H7 (cell line): ENCODE results near the gene PRSS8. TPM values are rescaled to one million over a fixed set of nuclear protein-coding genes. Genes with fewer than 3 reads are reported as not detected.

Experiments used
- DNase-seq: peaks from one replicate; pipeline ENCODE4 v3.0.0; 2012
- H3K27me3 ChIP-seq: 2 replicates; pipeline ENCODE4 v1.6.0; 2011; ENCODE audit warnings: mild to moderate bottlenecking, low read length; ENCODE audit not compliant: control insufficient read depth, insufficient read depth
- H3K36me3 ChIP-seq: replicated peaks from 2 replicates; pipeline ENCODE4 v1.5.1; 2011; ENCODE audit warnings: low read length; ENCODE audit not compliant: control insufficient read depth, insufficient read depth
- H3K4me3 ChIP-seq: 2 replicates; pipeline ENCODE4 v1.5.1; 2011; ENCODE audit warnings: low read depth, mild to moderate bottlenecking, control low read depth, low read length, moderate library complexity; ENCODE audit not compliant: insufficient read depth
- total RNA-seq: library from RNA; depleted of rRNA; stranded (reverse); fragments of >200 nt; shearing (Covaris generic); gene quantifications from 2 replicates; pipeline ENCODE4 v1.2.3, GENCODE V29; 2014

The PRSS8 gene
- total RNA-seq, 1 experiment from 2014 or later, result 57.1 TPM

DNA sequence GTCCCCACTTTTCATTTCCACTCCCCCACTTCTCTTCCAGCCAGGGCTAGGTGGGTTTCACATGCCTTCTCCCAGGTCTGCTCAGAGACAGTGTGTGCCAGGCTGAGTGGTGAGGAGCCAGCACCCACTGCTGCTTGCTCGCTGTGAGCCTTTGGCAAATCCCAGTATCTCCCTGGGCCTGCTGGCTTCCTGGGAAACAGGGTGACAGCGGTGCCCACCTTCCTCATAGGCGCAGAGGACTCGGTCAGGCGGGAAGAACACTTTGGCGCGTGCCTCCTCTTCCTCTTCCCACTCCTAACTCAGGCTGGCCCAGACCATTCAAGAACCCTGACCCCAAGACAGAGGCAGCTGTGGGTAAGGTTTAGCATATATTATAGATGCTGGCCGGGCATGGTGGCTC lies 46.3 kb downstream of the PRSS8 start:
- H3K27me3 ChIP-seq, result no peaks in the 10 kb centered on the region
- no peak for DNase-seq
- H3K36me3 ChIP-seq, result peaks cover 12% of the 10 kb centered on the region
- H3K4me3 ChIP-seq, result no peak overlapping the region

- Histone ChIP-seq H3K36me3 (peaks cover 12% of the 10 kb centered on the region), H3K4me3 (no peak within 1 kb of the TSS), H3K27me3 (no peaks in the 10 kb centered on the region)
- peak; percentile 30 for DNase-seq
Measured at GRCh38 chr16:31088459-31089183, 46.9 kb downstream of the PRSS8 start, which contains the start of gene PRSS53. Gene PRSS53, minus strand, starts transcription at chr16:31088943. Its CDS starts 134 bp downstream, at chr16:31088809.

GRCh38 chr16:31087971-31088370 lies 47.6 kb downstream of the PRSS8 start:
- DNase-seq, result no peak
- H3K4me3 ChIP-seq, result no peak overlapping the region
- no peaks in the 10 kb centered on the region for H3K27me3 ChIP-seq
- H3K36me3 ChIP-seq, result peaks cover 12% of the 10 kb centered on the region

DNA sequence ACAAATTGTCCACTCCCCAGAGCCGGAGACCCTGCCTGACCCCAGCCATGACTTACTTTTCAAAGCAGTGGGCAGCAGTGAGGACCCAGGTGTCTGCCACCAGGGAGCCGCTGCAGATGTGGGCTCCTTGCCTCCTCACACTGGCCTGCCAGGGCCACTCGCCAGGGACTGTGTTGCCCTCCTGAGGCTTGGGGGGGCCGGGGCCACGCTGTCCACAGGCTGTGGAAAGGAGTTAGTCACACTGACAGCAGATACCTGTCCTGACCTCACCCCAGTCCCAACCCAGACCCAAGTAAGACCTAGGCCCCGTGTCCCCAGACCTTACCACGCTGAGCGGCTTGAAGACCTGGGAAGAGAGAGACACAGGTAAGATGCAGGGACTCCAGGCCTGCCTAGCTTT lies 48.0 kb downstream of the PRSS8 start:
- DNase-seq, result no peak
- H3K4me3 ChIP-seq, result no peak overlapping the region
- peaks cover 12% of the 10 kb centered on the region for H3K36me3 ChIP-seq
- H3K27me3 ChIP-seq, result no peaks in the 10 kb centered on the region

GRCh38 chr16:31086629-31086906 lies 49.0 kb downstream of the PRSS8 start:
- H3K4me3 ChIP-seq, result no peak overlapping the region
- peaks cover 13% of the 10 kb centered on the region for H3K36me3 ChIP-seq
- H3K27me3 ChIP-seq, result no peaks in the 10 kb centered on the region
- DNase-seq, result no peak

DNA sequence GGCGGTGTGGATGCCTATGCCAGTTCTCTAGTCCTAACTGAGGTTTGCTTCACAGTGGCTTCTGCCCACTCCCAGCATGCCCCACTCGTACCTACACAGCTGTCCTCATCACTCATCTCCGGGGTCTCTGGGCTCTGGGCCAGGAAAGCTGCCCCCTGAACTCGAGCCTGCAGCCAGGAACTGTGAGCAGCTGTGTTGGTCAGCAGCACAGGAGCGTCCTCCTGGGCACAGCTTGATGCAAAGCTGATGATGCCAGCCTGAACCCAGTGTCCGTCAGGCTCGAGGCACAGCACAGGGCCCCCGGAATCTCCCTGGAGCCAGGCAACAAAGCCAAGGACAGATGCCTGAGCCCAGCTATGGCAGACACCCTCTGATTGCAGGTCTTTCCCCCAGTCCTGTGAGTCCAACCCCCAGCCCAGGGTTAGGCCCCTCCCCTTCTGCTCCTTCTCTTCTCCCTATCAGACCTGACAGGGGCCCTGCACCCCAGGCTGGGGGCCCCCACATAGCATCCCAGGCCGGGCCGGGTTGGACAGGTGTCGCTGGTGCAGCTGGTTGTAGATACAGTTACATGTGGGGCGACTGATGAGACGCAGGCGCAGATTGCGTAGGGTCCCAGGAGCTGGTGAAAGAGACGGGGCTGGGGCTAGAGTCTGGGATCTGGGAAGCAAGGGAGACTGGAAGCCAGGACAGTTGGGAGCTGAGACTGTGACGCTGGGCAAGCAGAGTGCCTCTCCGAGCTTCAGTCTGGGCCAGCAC lies 49.5 kb downstream of the PRSS8 start:
- DNase-seq, result no peak
- Histone ChIP-seq H3K36me3 (peaks cover 11% of the 10 kb centered on the region), H3K27me3 (no peaks in the 10 kb centered on the region), H3K4me3 (no peak overlapping the region)

GRCh38 chr16:31085411-31085810 lies 50.1 kb downstream of the PRSS8 start:
- DNase-seq, result no peak
- Histone ChIP-seq H3K36me3 (peaks cover 11% of the 10 kb centered on the region), H3K27me3 (no peaks in the 10 kb centered on the region), H3K4me3 (no peak overlapping the region)

DNA sequence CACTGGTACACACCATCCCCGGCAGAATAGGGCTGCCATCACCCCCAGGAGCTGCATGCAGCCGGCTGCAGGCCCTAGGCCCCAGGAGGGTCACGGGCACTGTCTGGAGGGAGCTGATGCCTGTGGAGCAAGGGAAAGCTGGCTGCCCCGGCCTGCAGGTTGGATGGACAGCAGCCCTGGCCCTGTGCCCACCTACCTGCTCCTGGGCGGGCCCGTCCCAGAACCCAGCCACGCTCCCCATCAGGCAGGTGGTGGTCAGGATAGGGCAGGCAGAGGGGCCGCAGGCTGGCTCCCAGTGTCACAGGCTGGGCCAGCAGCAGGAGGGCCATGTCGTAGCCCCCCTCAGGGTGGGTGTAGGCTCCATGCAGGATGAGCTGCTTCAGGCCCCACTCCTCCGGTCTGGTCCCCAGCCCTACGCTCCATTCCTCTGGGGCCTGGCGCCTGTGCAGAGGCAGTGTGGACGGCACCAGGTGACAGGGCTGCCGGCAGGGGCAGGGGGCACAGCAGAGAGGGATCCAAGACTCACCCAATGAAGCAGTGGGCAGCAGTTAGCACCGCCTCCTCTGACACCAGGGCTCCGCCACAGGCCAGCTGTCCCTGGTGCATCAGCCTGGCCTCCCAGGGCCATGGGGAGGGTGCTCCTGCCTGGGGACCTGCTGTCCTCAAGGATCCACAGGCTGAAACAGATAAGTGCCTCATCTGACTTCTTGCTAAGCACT lies 50.8 kb downstream of the PRSS8 start:
- DNase-seq, result peak; percentile 70
- Histone ChIP-seq H3K4me3 (no peak overlapping the region), H3K27me3 (no peaks in the 10 kb centered on the region), H3K36me3 (peaks cover 11% of the 10 kb centered on the region)

DNA sequence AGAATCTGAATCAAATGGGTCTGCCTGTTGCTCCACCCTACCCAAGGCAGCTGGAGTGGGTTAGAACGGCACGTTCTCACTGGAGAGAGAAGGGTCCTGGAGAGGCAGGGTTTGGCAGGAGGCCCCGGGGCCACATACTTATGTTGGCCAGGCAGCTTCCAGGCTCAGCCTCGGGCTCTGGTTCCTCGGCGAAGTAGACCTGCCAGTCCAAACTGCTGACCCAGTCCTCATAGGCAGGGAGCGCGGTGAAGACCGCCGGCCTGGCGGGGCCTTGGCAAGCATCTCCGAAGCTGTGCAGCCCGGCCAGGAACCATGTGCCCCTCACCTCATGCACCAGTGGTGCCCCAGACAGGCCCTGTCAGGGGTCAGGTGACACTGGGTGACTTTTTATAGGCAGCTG lies 51.5 kb downstream of the PRSS8 start:
- peaks cover 15% of the 10 kb centered on the region for H3K36me3 ChIP-seq
- peak; percentile 51 for DNase-seq
- H3K27me3 ChIP-seq, result no peaks in the 10 kb centered on the region
- H3K4me3 ChIP-seq, result no peak overlapping the region

DNA sequence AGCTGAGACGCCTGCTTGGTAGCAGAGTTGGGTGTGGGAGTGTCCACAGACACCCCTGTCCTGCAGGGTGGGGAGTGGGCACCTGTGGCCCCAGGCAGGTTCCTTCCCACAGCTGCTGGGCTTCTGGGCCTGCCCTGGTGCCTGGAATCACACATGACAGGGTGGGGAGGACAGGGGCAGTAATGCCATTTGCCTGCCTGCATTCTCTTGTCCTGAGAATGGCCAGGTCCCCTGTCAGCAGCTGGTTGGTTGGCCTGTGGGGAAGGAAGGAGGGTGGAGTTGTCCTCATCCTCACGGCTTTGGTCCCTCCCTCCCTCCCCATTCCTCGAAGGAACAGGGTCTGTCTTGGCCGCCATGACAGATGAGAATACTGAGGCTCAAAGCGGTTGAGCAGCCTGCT lies 52.0 kb downstream of the PRSS8 start:
- Histone ChIP-seq H3K4me3 (no peak overlapping the region), H3K36me3 (peaks cover 18% of the 10 kb centered on the region), H3K27me3 (no peaks in the 10 kb centered on the region)
- DNase-seq, result peak; percentile 57

- H3K27me3 ChIP-seq, result no peaks in the 10 kb centered on the region
- DNase-seq, result peak; percentile 46
- no peak overlapping the region for H3K4me3 ChIP-seq
- H3K36me3 ChIP-seq, result peaks cover 22% of the 10 kb centered on the region
Measured at GRCh38 chr16:31083081-31083480, 52.4 kb downstream of the PRSS8 start.

GRCh38 chr16:31082368-31083045 lies 53.0 kb downstream of the PRSS8 start:
- peak; percentile 58 for DNase-seq
- H3K4me3 ChIP-seq, result no peak overlapping the region
- peaks cover 26% of the 10 kb centered on the region for H3K36me3 ChIP-seq
- no peaks in the 10 kb centered on the region for H3K27me3 ChIP-seq
